GM21423 (cell line): ENCODE results near the gene COTL1.
"Not testable (repeated sequence)": the region's sequence is repeated elsewhere in the genome, so short reads cannot be mapped to it uniquely, and the experiment has no call there.

Experiments
- ATAC-seq: cut with Tn5 transposase; IDR thresholded peaks from one replicate; pipeline ENCODE4 v1.9.1; 2021; ENCODE audit warnings: mild to moderate bottlenecking, moderate library complexity; ENCODE audit not compliant: unreplicated experiment

Gene COTL1

GRCh38 chr16:84643674-84644073, 25.8 kb upstream of the COTL1 start:
- no peak for ATAC-seq

- ATAC-seq, result no peak
Measured at GRCh38 chr16:84643180-84643583, 25.3 kb upstream of the COTL1 start.

GRCh38 chr16:84641643-84642358, 23.9 kb upstream of the COTL1 start:
- ATAC-seq, result no peak

- ATAC-seq, result no peak
Measured at GRCh38 chr16:84640145-84640544, 22.3 kb upstream of the COTL1 start.

GRCh38 chr16:84638231-84638806, 20.4 kb upstream of the COTL1 start:
- no peak for ATAC-seq

- ATAC-seq, result no peak
Measured at GRCh38 chr16:84637709-84638108, 19.8 kb upstream of the COTL1 start.

GRCh38 chr16:84635702-84636101, 17.8 kb upstream of the COTL1 start:
- no peak for ATAC-seq

- no peak for ATAC-seq
Measured at GRCh38 chr16:84633622-84634021, 15.7 kb upstream of the COTL1 start.

- ATAC-seq, result not testable (repeated sequence)
Measured at GRCh38 chr16:84632862-84633261, 15.0 kb upstream of the COTL1 start.

- peak; percentile 56 for ATAC-seq
Measured at GRCh38 chr16:84631886-84632285, 14.0 kb upstream of the COTL1 start.

GRCh38 chr16:84631153-84631466, 13.2 kb upstream of the COTL1 start:
- ATAC-seq, result no peak

- ATAC-seq, result no peak
Measured at GRCh38 chr16:84630446-84631152, 12.7 kb upstream of the COTL1 start.

- no peak for ATAC-seq
Measured at GRCh38 chr16:84630009-84630408, 12.1 kb upstream of the COTL1 start.

GRCh38 chr16:84629580-84629979, 11.7 kb upstream of the COTL1 start:
- ATAC-seq, result no peak

- no peak for ATAC-seq
Measured at GRCh38 chr16:84628226-84628731, 10.4 kb upstream of the COTL1 start.

- no peak for ATAC-seq
Measured at GRCh38 chr16:84625556-84625955, 7.7 kb upstream of the COTL1 start.

- ATAC-seq, result not testable (repeated sequence)
Measured at GRCh38 chr16:84620913-84621312, 3.0 kb upstream of the COTL1 start.

- ATAC-seq, result no peak
Measured at GRCh38 chr16:84618581-84619460, 943 bp upstream of the COTL1 start.

- peak; percentile 28 for ATAC-seq
Measured at GRCh38 chr16:84617041-84617790, 662 bp downstream of the COTL1 start.

GRCh38 chr16:84616515-84616914, 1.4 kb downstream of the COTL1 start:
- no peak for ATAC-seq
